Liver (tissue), 9 donors: ENCODE data around the gene CROCC2. TPM values are rescaled to one million over a fixed set of nuclear protein-coding genes. Genes with fewer than 3 reads are reported as not detected.
A peak's percentile ranks its signal among the peaks of the same experiment; 100 is the strongest.

Experiments
- DNase-seq: peaks from one replicate; pipeline ENCODE4 v3.0.0-alpha.2; 2017; ENCODE audit warnings: low spot score
- H3K27ac ChIP-seq, 2 donors: one replicate each; pipeline ENCODE4 v1.7.0; 2013; ENCODE audit warnings: inconsistent platforms in 2 of 2, low read length in 2 of 2, control low read depth in 1 of 2, low read depth in 1 of 2, mild to moderate bottlenecking in 1 of 2
- H3K27me3 ChIP-seq, 4 donors: one replicate each; pipeline versions ENCODE4 v1.6.1 to v1.7.0; 2013; ENCODE audit warnings: low read length in 3 of 4, inconsistent platforms in 1 of 4, mild to moderate bottlenecking in 1 of 4, moderate library complexity in 1 of 4; ENCODE audit not compliant: control insufficient read depth in 4 of 4, insufficient read depth in 4 of 4
- H3K36me3 ChIP-seq, 4 donors: one replicate each; pipeline versions ENCODE4 v1.6.1 to v1.7.0; 2013; ENCODE audit warnings: low read length in 3 of 4, mild to moderate bottlenecking in 3 of 4, low read depth in 1 of 4, moderate library complexity in 1 of 4; ENCODE audit not compliant: control insufficient read depth in 4 of 4, insufficient read depth in 3 of 4
- H3K4me1 ChIP-seq, 4 donors: one replicate each; pipeline versions ENCODE4 v1.6.1 to v1.7.0; 2013; ENCODE audit warnings: low read length in 3 of 4, mild to moderate bottlenecking in 3 of 4, moderate library complexity in 1 of 4; ENCODE audit not compliant: control insufficient read depth in 4 of 4, insufficient read depth in 4 of 4
- H3K4me3 ChIP-seq, 3 donors: one replicate each; pipeline versions ENCODE4 v1.6.1 to v1.7.0; 2013; ENCODE audit warnings: low read length in 3 of 3, control low read depth in 1 of 3, low read depth in 1 of 3, mild to moderate bottlenecking in 1 of 3
- H3K9ac ChIP-seq, 2 donors: one replicate each; pipeline ENCODE4 v1.7.0; 2013; ENCODE audit warnings: low read length in 2 of 2, mild to moderate bottlenecking in 2 of 2, moderate library complexity in 2 of 2, control low read depth in 1 of 2, low read depth in 1 of 2
- H3K9me3 ChIP-seq, 4 donors: one replicate each; pipeline versions ENCODE4 v1.6.1 to v1.7.0; 2013; ENCODE audit warnings: low read length in 3 of 4; ENCODE audit not compliant: control insufficient read depth in 4 of 4
- ATF3 ChIP-seq: IDR thresholded peaks from 2 replicates; pipeline ENCODE4 v1.6.1; 2016; ENCODE audit warnings: antibody characterized with exemption
- CTCF ChIP-seq: fragments of 150-350 bp; IDR thresholded peaks from 2 replicates; pipeline ENCODE4 v1.5.1; 2017; ENCODE audit warnings: improper control_type of control experiment, low read depth, low read length; ENCODE audit not compliant: missing input control
- FOXA1 ChIP-seq: IDR thresholded peaks from 2 replicates; pipeline ENCODE4 v1.6.1; 2016; ENCODE audit warnings: antibody characterized with exemption
- FOXA2 ChIP-seq: IDR thresholded peaks from 2 replicates; pipeline ENCODE4 v1.6.1; 2016; ENCODE audit warnings: antibody characterized with exemption
- GABPA ChIP-seq, 2 donors: IDR thresholded peaks in 1 of 2; conservative IDR thresholded peaks in 1 of 2; 2 replicates each; pipeline ENCODE4 v1.6.1; 2016; ENCODE audit warnings: antibody characterized with exemption in 2 of 2, mild to moderate bottlenecking in 1 of 2, moderate library complexity in 1 of 2
- HNF4A ChIP-seq, 2 donors: conservative IDR thresholded peaks; 2 replicates each; pipeline ENCODE4 v1.6.1; 2016; ENCODE audit warnings: antibody characterized with exemption in 2 of 2, mild to moderate bottlenecking in 2 of 2
- HNF4G ChIP-seq: IDR thresholded peaks from 2 replicates; pipeline ENCODE4 v1.6.1; 2016; ENCODE audit warnings: antibody characterized with exemption
- JUND ChIP-seq, 2 donors: IDR thresholded peaks; 2 replicates each; pipeline ENCODE4 v1.6.1; 2016; ENCODE audit warnings: antibody characterized with exemption in 2 of 2
- NR2F2 ChIP-seq: IDR thresholded peaks from 2 replicates; pipeline ENCODE4 v1.6.1; 2016; ENCODE audit warnings: antibody characterized with exemption
- RAD21 ChIP-seq, 2 donors: IDR thresholded peaks; 2 replicates each; pipeline ENCODE4 v1.6.1; 2016; ENCODE audit warnings: antibody characterized with exemption in 2 of 2, mild to moderate bottlenecking in 2 of 2
- REST ChIP-seq: IDR thresholded peaks from 2 replicates; pipeline ENCODE4 v1.6.1; 2016; ENCODE audit warnings: antibody characterized with exemption, mild to moderate bottlenecking
- RXRA ChIP-seq, 2 donors: IDR thresholded peaks; 2 replicates each; pipeline ENCODE4 v1.6.1; 2017 to 2018; ENCODE audit warnings: antibody characterized with exemption in 2 of 2, mild to moderate bottlenecking in 1 of 2
- TAF1 ChIP-seq: conservative IDR thresholded peaks from 2 replicates; pipeline ENCODE4 v1.6.1; 2016; ENCODE audit warnings: antibody characterized with exemption, mild to moderate bottlenecking
- YY1 ChIP-seq: IDR thresholded peaks from 2 replicates; pipeline ENCODE4 v1.6.1; 2016; ENCODE audit warnings: antibody characterized with exemption, mild to moderate bottlenecking
- ZBTB33 ChIP-seq: IDR thresholded peaks from 2 replicates; pipeline ENCODE4 v1.6.1; 2016; ENCODE audit warnings: antibody characterized with exemption
- WGBS: extraction: QIAGEN DNeasy Blood & Tissue Kit; methylation state at CpG from one replicate; pipeline ENCODE4 v1.1.7; 2013; 5-methylcytosine and 5-hydroxymethylcytosine counted together
- polyA plus RNA-seq, 2 donors: library from polyadenylated mRNA; stranded (reverse) in 1 of 2; unstranded in 1 of 2; fragments of 200-250 nt in 1 of 2; fragments of >200 nt in 1 of 2; fragmentation: Nextera tagmentation in 1 of 2; extraction: Ambion mirVana in 1 of 2; gene quantifications; one replicate each; pipeline versions ENCODE4 v1.2.1 to v1.2.3, GENCODE V29; 2013 to 2015
- total RNA-seq, 2 donors: library from RNA; depleted of rRNA; stranded (reverse); fragments of >200 nt; gene quantifications; one replicate each; pipeline ENCODE4 v1.2.3, GENCODE V29; 2014
- TF ChIP-seq, protein P1 (sequence below): IDR thresholded peaks from 2 replicates; pipeline ENCODE4 v1.6.1; 2016; ENCODE audit warnings: antibody characterized with exemption
- donor health status: healthy.
- donor health status: healthy.
- donor health status: healthy.
- donor health status: healthy.
- donor health status: healthy.

The CROCC2 gene
- total and polyA plus RNA-seq, 4 donors = under 0.01 to 0.13 (median 0.05) TPM

DNA sequence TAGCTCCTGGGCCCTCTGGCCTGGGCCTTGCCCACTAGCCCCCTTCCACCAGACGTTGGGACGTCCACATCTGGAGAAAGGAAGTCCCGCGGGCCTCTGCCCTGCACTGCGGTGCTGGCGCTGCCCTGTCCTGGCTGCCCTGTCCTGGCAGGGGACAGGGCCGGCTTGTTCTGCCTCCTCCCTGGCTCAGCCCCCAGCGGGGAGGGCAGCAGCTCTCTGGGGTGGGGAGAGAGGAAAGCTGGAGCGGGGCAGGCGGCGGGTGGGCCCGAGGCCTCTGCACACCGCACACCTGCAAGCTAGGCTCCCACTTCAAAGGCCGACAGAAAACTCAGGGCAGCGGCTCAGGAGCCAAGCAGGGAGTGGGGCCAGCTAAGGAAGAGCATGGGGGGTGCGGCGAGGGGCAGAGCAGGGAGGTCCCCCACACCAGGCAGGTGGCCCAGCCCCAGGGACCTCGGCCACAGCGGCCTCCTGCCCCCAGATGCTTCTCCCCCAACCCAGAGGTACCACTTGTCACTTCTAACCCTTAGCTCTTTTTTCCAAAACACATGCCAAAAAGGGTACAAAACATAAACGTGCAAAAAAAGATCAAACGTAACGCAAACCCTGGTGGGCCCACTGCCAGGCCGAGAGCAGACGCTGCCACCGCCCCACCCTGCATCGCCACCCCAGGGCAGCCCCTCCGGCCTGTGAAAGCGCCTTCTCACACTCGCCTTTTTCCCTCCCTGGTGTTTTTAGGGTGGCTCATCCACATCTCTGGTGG, 105.8 kb downstream of the CROCC2 start:
- peak; percentile 27 for DNase-seq
- WGBS = 84% methylated on average over 29 of the region's 29 CpGs
- H3K27ac ChIP-seq = no peak overlapping the region

More for the DNA sequence above, 105.8 kb downstream of the CROCC2 start:
- H3K9me3 ChIP-seq = no peaks in the 10 kb centered on the region
- peaks cover 0 to 4% (median 0%) of the 10 kb centered on the region in 4 donors for H3K36me3 ChIP-seq
- no peaks in the 10 kb centered on the region for H3K27me3 ChIP-seq
- peaks cover 0 to 11% (median 0%) of the 10 kb centered on the region in 4 donors for H3K4me1 ChIP-seq
- H3K4me3 ChIP-seq = no peak overlapping the region
- no peak overlapping the region for H3K9ac ChIP-seq
- TF ChIP-seq, protein P1, sequence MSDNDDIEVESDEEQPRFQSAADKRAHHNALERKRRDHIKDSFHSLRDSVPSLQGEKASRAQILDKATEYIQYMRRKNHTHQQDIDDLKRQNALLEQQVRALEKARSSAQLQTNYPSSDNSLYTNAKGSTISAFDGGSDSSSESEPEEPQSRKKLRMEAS = no peak
- TF ChIP-seq YY1 = no peak
- TF ChIP-seq RXRA (IDR thresholded peaks at IDR 0.05) = no peak
- no peak for TF ChIP-seq FOXA1
- TF ChIP-seq CTCF = no peak
- TF ChIP-seq JUND (IDR thresholded peaks at IDR 0.05) = no peak
- TF ChIP-seq ATF3 = no peak
- no peak for TF ChIP-seq HNF4G
- TF ChIP-seq HNF4A (conservative IDR thresholded peaks at IDR 0.05) = no peak
- TF ChIP-seq RAD21 (IDR thresholded peaks at IDR 0.05) = no peak
- no peak for TF ChIP-seq GABPA (IDR thresholded peaks at IDR 0.05 in 1 of 2, conservative IDR thresholded peaks at IDR 0.05 in 1 of 2)
- no peak for TF ChIP-seq FOXA2
- TF ChIP-seq TAF1 = no peak
- no peak for TF ChIP-seq ZBTB33
- no peak for TF ChIP-seq REST
- no peak for TF ChIP-seq NR2F2
